ENCODE measurements around the gene KIF23. TPM values are rescaled to one million over a fixed set of nuclear protein-coding genes. Genes with fewer than 3 reads are reported as not detected.
A peak's percentile ranks its signal among the peaks of the same experiment; 100 is the strongest.

Gene KIF23
- polyA plus RNA-seq, 1 donor (not counting 4 experiments of a cell fraction or from before 2014, with no cell fraction given): 28.8 TPM

DNA sequence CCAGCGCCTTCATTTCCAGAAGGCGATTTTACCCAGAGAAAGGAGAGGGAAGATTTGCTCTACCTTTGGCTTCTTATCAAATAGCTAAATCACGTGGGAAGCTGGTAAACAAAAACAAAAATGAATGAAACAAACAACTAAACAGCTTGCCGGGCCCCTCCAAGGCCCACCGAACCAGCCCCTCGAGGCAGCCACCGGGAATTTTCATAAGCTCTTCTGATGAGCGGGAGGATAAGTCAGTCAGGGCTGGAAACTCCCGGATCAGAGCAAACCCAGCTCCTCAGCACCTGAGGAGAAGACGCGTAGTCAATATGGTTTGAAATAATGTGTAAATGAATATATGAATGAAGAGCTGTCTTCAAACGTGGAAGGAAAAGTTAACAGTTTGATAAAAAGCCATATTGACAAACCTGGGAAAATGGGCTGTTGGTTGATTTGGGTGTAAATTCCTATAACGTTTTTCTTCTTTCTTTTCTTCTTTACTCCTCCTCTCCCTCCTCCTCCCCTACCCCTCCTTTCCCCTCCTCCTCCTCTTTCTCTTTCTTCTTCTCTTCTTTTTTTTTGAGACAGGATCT lies 49.1 kb downstream of the KIF23 start:
- Histone ChIP-seq H3K4me1 (ENCODE audit: control insufficient read depth, extremely low read depth, insufficient read depth, low read length) (peaks cover 25% of the 10 kb centered on the region), H3K36me3 (ENCODE audit: control insufficient read depth in 2 of 2, extremely low read depth in 1 of 2, insufficient read depth in 2 of 2, low read length in 2 of 2) (no peaks in the 10 kb centered on the region), H3K4me2 (ENCODE audit: control insufficient read depth, extremely low read depth, insufficient read depth, low read depth, low read length) (peak overlapping the region; percentile 97), H3K9ac (ENCODE audit: control insufficient read depth, extremely low read depth, insufficient read depth, low read length) (peak overlapping the region; percentile 93), H3K9me1 (ENCODE audit: control insufficient read depth, extremely low read depth, insufficient read depth, low read length) (no peaks in the 10 kb centered on the region), H2AFZ (ENCODE audit: control insufficient read depth, low read length) (peak overlapping the region; percentile 99), H3K4me3 (ENCODE audit: control insufficient read depth in 2 of 3, extremely low read depth in 1 of 3, insufficient read depth in 2 of 3, low read depth in 1 of 3, low read length in 3 of 3) (peak overlapping the region; percentile 33 to 79 (median 75)), H3K27ac (ENCODE audit: control insufficient read depth, insufficient read depth, low read length) (peak overlapping the region; percentile 97), H3K9me3 (ENCODE audit: control insufficient read depth, low read depth, low read length) (no peaks in the 10 kb centered on the region), H4K20me1 (ENCODE audit: control insufficient read depth, extremely low read depth, insufficient read depth, low read length) (no peaks in the 10 kb centered on the region), H3K79me2 (ENCODE audit: control insufficient read depth, insufficient read depth, low read length) (no peaks in the 10 kb centered on the region), H3K27me3 (ENCODE audit: control insufficient read depth, extremely low read depth, insufficient read depth, low read length) (no peaks in the 10 kb centered on the region)
- dilution Hi-C loops (cut with MboI; ENCODE audit: extremely low pct_ligation_motif_present, low sequenced_read_pairs): no loop called here
- DNase-seq (ENCODE audit: low read depth, low spot score) (no peak), FAIRE-seq (no peak)
- TF ChIP-seq EZH2 (IDR thresholded peaks at IDR 0.05; ENCODE audit: low read length): no peak
- TF ChIP-seq, protein P1, sequence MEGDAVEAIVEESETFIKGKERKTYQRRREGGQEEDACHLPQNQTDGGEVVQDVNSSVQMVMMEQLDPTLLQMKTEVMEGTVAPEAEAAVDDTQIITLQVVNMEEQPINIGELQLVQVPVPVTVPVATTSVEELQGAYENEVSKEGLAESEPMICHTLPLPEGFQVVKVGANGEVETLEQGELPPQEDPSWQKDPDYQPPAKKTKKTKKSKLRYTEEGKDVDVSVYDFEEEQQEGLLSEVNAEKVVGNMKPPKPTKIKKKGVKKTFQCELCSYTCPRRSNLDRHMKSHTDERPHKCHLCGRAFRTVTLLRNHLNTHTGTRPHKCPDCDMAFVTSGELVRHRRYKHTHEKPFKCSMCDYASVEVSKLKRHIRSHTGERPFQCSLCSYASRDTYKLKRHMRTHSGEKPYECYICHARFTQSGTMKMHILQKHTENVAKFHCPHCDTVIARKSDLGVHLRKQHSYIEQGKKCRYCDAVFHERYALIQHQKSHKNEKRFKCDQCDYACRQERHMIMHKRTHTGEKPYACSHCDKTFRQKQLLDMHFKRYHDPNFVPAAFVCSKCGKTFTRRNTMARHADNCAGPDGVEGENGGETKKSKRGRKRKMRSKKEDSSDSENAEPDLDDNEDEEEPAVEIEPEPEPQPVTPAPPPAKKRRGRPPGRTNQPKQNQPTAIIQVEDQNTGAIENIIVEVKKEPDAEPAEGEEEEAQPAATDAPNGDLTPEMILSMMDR (optimal IDR thresholded peaks at IDR 0.05 in 1 of 3, IDR thresholded peaks at IDR 0.05 in 1 of 3, conservative IDR thresholded peaks at IDR 0.05 in 1 of 3; ENCODE audit: extremely low read depth in 1 of 3, insufficient read depth in 2 of 3, low read length in 3 of 3): no peak

DNA sequence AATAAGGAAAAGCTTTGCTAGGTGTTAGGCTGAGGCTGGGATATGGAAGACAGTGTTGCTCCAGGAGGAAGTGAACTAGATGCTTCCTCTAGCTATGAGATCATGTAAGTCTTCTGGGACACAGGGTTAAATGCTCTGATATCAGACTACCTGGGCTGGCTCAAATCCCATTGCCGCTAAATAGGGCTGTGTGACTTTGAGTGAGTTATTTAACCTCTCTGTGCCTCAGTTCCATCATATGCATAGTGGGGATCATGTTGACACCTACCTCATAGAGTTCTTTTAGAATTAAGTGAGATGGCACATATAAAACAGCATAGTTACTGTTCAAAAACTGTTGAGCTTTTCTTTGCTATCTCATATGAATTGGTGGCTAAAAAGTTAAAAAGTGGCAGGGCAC lies 51.1 kb downstream of the KIF23 start:
- Histone ChIP-seq H4K20me1 (ENCODE audit: control insufficient read depth, extremely low read depth, insufficient read depth, low read length) (no peaks in the 10 kb centered on the region), H3K27ac (ENCODE audit: control insufficient read depth, insufficient read depth, low read length) (no peak overlapping the region), H2AFZ (ENCODE audit: control insufficient read depth, low read length) (no peak overlapping the region), H3K79me2 (ENCODE audit: control insufficient read depth, insufficient read depth, low read length) (no peaks in the 10 kb centered on the region), H3K9me3 (ENCODE audit: control insufficient read depth, low read depth, low read length) (no peaks in the 10 kb centered on the region), H3K4me1 (ENCODE audit: control insufficient read depth, extremely low read depth, insufficient read depth, low read length) (peaks cover 41% of the 10 kb centered on the region), H3K4me3 (ENCODE audit: control insufficient read depth in 2 of 3, extremely low read depth in 1 of 3, insufficient read depth in 2 of 3, low read depth in 1 of 3, low read length in 3 of 3) (no peak overlapping the region), H3K36me3 (ENCODE audit: control insufficient read depth in 2 of 2, extremely low read depth in 1 of 2, insufficient read depth in 2 of 2, low read length in 2 of 2) (no peaks in the 10 kb centered on the region), H3K27me3 (ENCODE audit: control insufficient read depth, extremely low read depth, insufficient read depth, low read length) (no peaks in the 10 kb centered on the region), H3K4me2 (ENCODE audit: control insufficient read depth, extremely low read depth, insufficient read depth, low read depth, low read length) (no peak overlapping the region), H3K9me1 (ENCODE audit: control insufficient read depth, extremely low read depth, insufficient read depth, low read length) (no peaks in the 10 kb centered on the region), H3K9ac (ENCODE audit: control insufficient read depth, extremely low read depth, insufficient read depth, low read length) (no peak overlapping the region)
- TF ChIP-seq EZH2 (IDR thresholded peaks at IDR 0.05; ENCODE audit: low read length): no peak
- TF ChIP-seq, protein P1 (optimal IDR thresholded peaks at IDR 0.05 in 1 of 3, IDR thresholded peaks at IDR 0.05 in 1 of 3, conservative IDR thresholded peaks at IDR 0.05 in 1 of 3; ENCODE audit: extremely low read depth in 1 of 3, insufficient read depth in 2 of 3, low read length in 3 of 3): no peak
- DNase-seq (ENCODE audit: low read depth, low spot score) (no peak), FAIRE-seq (no peak)
- dilution Hi-C loops (cut with MboI; ENCODE audit: extremely low pct_ligation_motif_present, low sequenced_read_pairs): no loop called here
